ENCODE measurements around the gene SHMT2.

Gene SHMT2

GRCh38 chr12:57224278-57224972 is 5.1 kb upstream of the SHMT2 start:
- Mint-ChIP-seq H3K27me3 (peaks cover 76% of the 10 kb centered on the region), H3K4me1 (ENCODE audit: low read depth) (peaks cover 61% of the 10 kb centered on the region), H3K36me3 (ENCODE audit: low read depth) (peaks cover 3% of the 10 kb centered on the region), H3K4me3 (no peak overlapping the region), H3K27ac (no peak overlapping the region), H3K9me3 (no peaks in the 10 kb centered on the region)
- DNase-seq, result no peak

GRCh38 chr12:57224973-57225679 is 4.4 kb upstream of the SHMT2 start:
- peaks cover 60% of the 10 kb centered on the region for H3K4me1 Mint-ChIP-seq (ENCODE audit: low read depth)
- peaks cover 71% of the 10 kb centered on the region for H3K27me3 Mint-ChIP-seq
- H3K4me3 Mint-ChIP-seq, result peak overlapping the region; percentile 35
- DNase-seq, result peak; percentile 72
- no peak overlapping the region for H3K27ac Mint-ChIP-seq
- no peaks in the 10 kb centered on the region for H3K9me3 Mint-ChIP-seq
- peaks cover 10% of the 10 kb centered on the region for H3K36me3 Mint-ChIP-seq (ENCODE audit: low read depth)

GRCh38 chr12:57225680-57226210 is 3.8 kb upstream of the SHMT2 start:
- Mint-ChIP-seq H3K27me3 (peaks cover 67% of the 10 kb centered on the region), H3K4me1 (ENCODE audit: low read depth) (peaks cover 63% of the 10 kb centered on the region), H3K27ac (no peak overlapping the region), H3K9me3 (no peaks in the 10 kb centered on the region), H3K36me3 (ENCODE audit: low read depth) (peaks cover 16% of the 10 kb centered on the region), H3K4me3 (peak overlapping the region; percentile 29)
- DNase-seq, result no peak

GRCh38 chr12:57226588-57227314 is 2.8 kb upstream of the SHMT2 start:
- DNase-seq, result no peak
- no peaks in the 10 kb centered on the region for H3K9me3 Mint-ChIP-seq
- H3K36me3 Mint-ChIP-seq (ENCODE audit: low read depth), result peaks cover 26% of the 10 kb centered on the region
- H3K27me3 Mint-ChIP-seq, result peaks cover 57% of the 10 kb centered on the region
- peaks cover 64% of the 10 kb centered on the region for H3K4me1 Mint-ChIP-seq (ENCODE audit: low read depth)
- no peak overlapping the region for H3K27ac Mint-ChIP-seq
- peak overlapping the region; percentile 35 for H3K4me3 Mint-ChIP-seq

GRCh38 chr12:57227315-57228115 is 2.0 kb upstream of the SHMT2 start:
- H3K27ac Mint-ChIP-seq, result no peak overlapping the region
- peaks cover 49% of the 10 kb centered on the region for H3K27me3 Mint-ChIP-seq
- DNase-seq, result no peak
- no peaks in the 10 kb centered on the region for H3K9me3 Mint-ChIP-seq
- H3K36me3 Mint-ChIP-seq (ENCODE audit: low read depth), result peaks cover 34% of the 10 kb centered on the region
- H3K4me3 Mint-ChIP-seq, result no peak overlapping the region
- peaks cover 67% of the 10 kb centered on the region for H3K4me1 Mint-ChIP-seq (ENCODE audit: low read depth)

GRCh38 chr12:57229046-57229633 is 371 bp upstream of the SHMT2 start:
- Mint-ChIP-seq H3K4me1 (ENCODE audit: low read depth) (peaks cover 68% of the 10 kb centered on the region), H3K36me3 (ENCODE audit: low read depth) (peaks cover 50% of the 10 kb centered on the region), H3K27me3 (peaks cover 33% of the 10 kb centered on the region), H3K4me3 (peak overlapping the region; percentile 99), H3K27ac (peak overlapping the region; percentile 99), H3K9me3 (no peaks in the 10 kb centered on the region)
- no peak for DNase-seq

GRCh38 chr12:57230381-57231155 is 1.1 kb downstream of the SHMT2 start:
- peaks cover 63% of the 10 kb centered on the region for H3K36me3 Mint-ChIP-seq (ENCODE audit: low read depth)

GRCh38 chr12:57231276-57232021 is 1.9 kb downstream of the SHMT2 start:
- H3K27me3 Mint-ChIP-seq, result peaks cover 20% of the 10 kb centered on the region
- H3K36me3 Mint-ChIP-seq (ENCODE audit: low read depth), result peaks cover 69% of the 10 kb centered on the region
- H3K4me1 Mint-ChIP-seq (ENCODE audit: low read depth), result peaks cover 69% of the 10 kb centered on the region
- H3K4me3 Mint-ChIP-seq, result peak overlapping the region; percentile 99
- no peak overlapping the region for H3K27ac Mint-ChIP-seq
- DNase-seq, result no peak
- no peaks in the 10 kb centered on the region for H3K9me3 Mint-ChIP-seq

More at GRCh38 chr12:57230381-57231155, 1.1 kb downstream of the SHMT2 start:
- Mint-ChIP-seq H3K27me3 (peaks cover 23% of the 10 kb centered on the region), H3K4me3 (peak overlapping the region; percentile 99), H3K27ac (peak overlapping the region; percentile 99), H3K9me3 (no peaks in the 10 kb centered on the region), H3K4me1 (ENCODE audit: low read depth) (peaks cover 71% of the 10 kb centered on the region)
- no peak for DNase-seq

- Mint-ChIP-seq H3K9me3 (no peaks in the 10 kb centered on the region), H3K27me3 (peaks cover 23% of the 10 kb centered on the region), H3K27ac (no peak overlapping the region), H3K4me1 (ENCODE audit: low read depth) (peaks cover 71% of the 10 kb centered on the region), H3K4me3 (peak overlapping the region; percentile 99), H3K36me3 (ENCODE audit: low read depth) (peaks cover 69% of the 10 kb centered on the region)
- DNase-seq, result no peak
Measured at GRCh38 chr12:57232156-57232756, 2.7 kb downstream of the SHMT2 start.

- Mint-ChIP-seq H3K9me3 (no peaks in the 10 kb centered on the region), H3K4me3 (no peak overlapping the region), H3K36me3 (ENCODE audit: low read depth) (peaks cover 69% of the 10 kb centered on the region), H3K27me3 (peaks cover 28% of the 10 kb centered on the region), H3K27ac (peak overlapping the region; percentile 74), H3K4me1 (ENCODE audit: low read depth) (peaks cover 76% of the 10 kb centered on the region)
- DNase-seq, result no peak
Measured at GRCh38 chr12:57233357-57234232, 4.1 kb downstream of the SHMT2 start.

GRCh38 chr12:57234233-57234570 is 4.7 kb downstream of the SHMT2 start:
- peak overlapping the region; percentile 74 for H3K27ac Mint-ChIP-seq
- no peak for DNase-seq
- peaks cover 69% of the 10 kb centered on the region for H3K36me3 Mint-ChIP-seq (ENCODE audit: low read depth)
- peaks cover 32% of the 10 kb centered on the region for H3K27me3 Mint-ChIP-seq
- H3K4me1 Mint-ChIP-seq (ENCODE audit: low read depth), result peaks cover 75% of the 10 kb centered on the region
- H3K4me3 Mint-ChIP-seq, result no peak overlapping the region
- H3K9me3 Mint-ChIP-seq, result no peaks in the 10 kb centered on the region

- Mint-ChIP-seq H3K27ac (peak overlapping the region; percentile 19), H3K4me3 (no peak overlapping the region), H3K9me3 (no peaks in the 10 kb centered on the region), H3K36me3 (ENCODE audit: low read depth) (peaks cover 66% of the 10 kb centered on the region), H3K4me1 (ENCODE audit: low read depth) (peaks cover 76% of the 10 kb centered on the region), H3K27me3 (peaks cover 34% of the 10 kb centered on the region)
- no peak for DNase-seq
Measured at GRCh38 chr12:57234571-57235016, 5.1 kb downstream of the SHMT2 start.

All from activated T-cell treated with anti-CD3 and anti-CD28 coated beads, Interleukin-2, amount 50 U/mL, for 24 hours (primary cell).